GM21360 (cell line): ENCODE data around the gene SCAMP4.

Experiments
- ATAC-seq: cut with Tn5 transposase; IDR thresholded peaks from one replicate; pipeline ENCODE4 v1.9.1; 2021; ENCODE audit warnings: mild to moderate bottlenecking, moderate library complexity; ENCODE audit not compliant: unreplicated experiment

The SCAMP4 gene

GRCh38 chr19:1912760-1913505, 7.7 kb downstream of the SCAMP4 start:
- ATAC-seq, result no peak

GRCh38 chr19:1913781-1914577, 8.8 kb downstream of the SCAMP4 start:
- ATAC-seq, result no peak

GRCh38 chr19:1914826-1915341, 9.7 kb downstream of the SCAMP4 start:
- no peak for ATAC-seq

GRCh38 chr19:1917146-1917545, 11.9 kb downstream of the SCAMP4 start:
- no peak for ATAC-seq

- ATAC-seq, result no peak
These were observed 12.7 kb downstream of the SCAMP4 start for GRCh38 chr19:1917926-1918325.

GRCh38 chr19:1918975-1919374, 13.8 kb downstream of the SCAMP4 start:
- ATAC-seq, result no peak

GRCh38 chr19:1920644-1921043, 15.4 kb downstream of the SCAMP4 start:
- no peak for ATAC-seq

- ATAC-seq, result no peak
These were observed 16.1 kb downstream of the SCAMP4 start for GRCh38 chr19:1921326-1921725.

GRCh38 chr19:1921825-1922224, 16.6 kb downstream of the SCAMP4 start:
- ATAC-seq, result no peak

GRCh38 chr19:1922803-1923202, 17.6 kb downstream of the SCAMP4 start:
- no peak for ATAC-seq

GRCh38 chr19:1923319-1923718, 18.1 kb downstream of the SCAMP4 start:
- no peak for ATAC-seq

GRCh38 chr19:1924320-1924961, 19.2 kb downstream of the SCAMP4 start:
- no peak for ATAC-seq

GRCh38 chr19:1925544-1925943, 20.3 kb downstream of the SCAMP4 start:
- no peak for ATAC-seq

- no peak for ATAC-seq
These were observed 24.0 kb downstream of the SCAMP4 start for GRCh38 chr19:1929021-1929742.

- ATAC-seq, result no peak
These were observed 26.2 kb downstream of the SCAMP4 start for GRCh38 chr19:1931445-1931844.

GRCh38 chr19:1932395-1932794, 27.2 kb downstream of the SCAMP4 start:
- no peak for ATAC-seq

- no peak for ATAC-seq
These were observed 28.0 kb downstream of the SCAMP4 start for GRCh38 chr19:1933244-1933643.

GRCh38 chr19:1933942-1934341, 28.7 kb downstream of the SCAMP4 start:
- no peak for ATAC-seq

- no peak for ATAC-seq
These were observed 30.4 kb downstream of the SCAMP4 start for GRCh38 chr19:1935484-1936208.

GRCh38 chr19:1936430-1936829, 31.2 kb downstream of the SCAMP4 start:
- no peak for ATAC-seq
